ENCODE data around the gene C21orf91.

Gene C21orf91

GRCh38 chr21:17745086-17745485, 74.1 kb downstream of the C21orf91 start:
- no peak for DNase-seq
- intact Hi-C loops (cut with DNase I), result no loop called here

- intact Hi-C loops (cut with DNase I), result no loop called here
- no peak for DNase-seq
These were observed 76.1 kb downstream of the C21orf91 start for GRCh38 chr21:17742940-17743592.

GRCh38 chr21:17742181-17742580, 77.0 kb downstream of the C21orf91 start:
- DNase-seq, result no peak
- intact Hi-C loops (cut with DNase I), result no loop called here

All from head of caudate nucleus (tissue), 42 donors.